ENCODE results near the gene CTNNA3. TPM values are rescaled to one million over a fixed set of nuclear protein-coding genes. Genes with fewer than 3 reads are reported as not detected.

Gene CTNNA3
- polyA plus RNA-seq, 1 donor from 2014 or later: 0.14 TPM

DNA sequence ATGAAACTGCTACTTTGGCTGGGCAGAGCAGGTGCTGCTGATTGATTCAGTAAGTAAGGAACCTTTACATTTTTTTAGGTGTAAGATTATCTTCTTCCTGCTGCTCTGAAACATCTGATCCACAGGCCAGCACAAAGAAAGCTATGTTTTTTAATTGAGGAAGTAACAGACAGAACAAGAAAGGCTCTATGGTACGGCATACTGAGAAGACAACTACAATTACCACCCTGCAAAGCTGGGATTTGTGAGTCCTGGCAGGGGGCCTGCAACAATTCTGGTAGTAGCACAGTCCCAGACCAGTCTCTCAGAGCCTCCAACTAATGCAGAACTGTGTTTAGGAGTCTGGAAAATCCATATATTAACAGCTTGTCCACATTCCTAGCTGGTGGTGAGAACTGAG lies 873.2 kb downstream of the CTNNA3 start:
- Histone ChIP-seq H2AFZ (ENCODE audit: low read depth, low read length) (no peak overlapping the region), H3K27me3 (ENCODE audit: insufficient read depth, low read depth, low read length) (no peaks in the 10 kb centered on the region), H3F3A (ENCODE audit: insufficient read depth, low read length, poor library complexity, severe bottlenecking) (peaks cover 3% of the 10 kb centered on the region), H3K79me2 (replicated peaks; ENCODE audit: insufficient read depth, low read length) (no peaks in the 10 kb centered on the region), H3K9ac (ENCODE audit: low read length) (no peak overlapping the region), H3K27ac (ENCODE audit: low read length) (no peak overlapping the region), H3K36me3 (ENCODE audit: insufficient read depth, low read length) (no peaks in the 10 kb centered on the region), H3K4me3 (ENCODE audit: low read length) (no peak overlapping the region), H3K9me2 (ENCODE audit: insufficient read depth, low read length) (no peaks in the 10 kb centered on the region), H4K20me1 (ENCODE audit: insufficient read depth) (no peaks in the 10 kb centered on the region), H3K9me3 (ENCODE audit: low read length) (no peaks in the 10 kb centered on the region), H3K4me2 (ENCODE audit: low read length) (no peak overlapping the region)
- TF ChIP-seq CTCF (IDR thresholded peaks at IDR 0.05; ENCODE audit: poor library complexity, severe bottlenecking) (no peak), EP300 (conservative IDR thresholded peaks at IDR 0.05; ENCODE audit: poor library complexity, severe bottlenecking) (no peak), RAD21 (conservative IDR thresholded peaks at IDR 0.05) (no peak), EZH2 (IDR thresholded peaks at IDR 0.05; ENCODE audit: borderline replicate concordance, insufficient read depth, low read length, poor library complexity, severe bottlenecking) (no peak), POLR2AphosphoS5 (IDR thresholded peaks at IDR 0.05) (no peak), TAF1 (IDR thresholded peaks at IDR 0.05; ENCODE audit: low read depth) (no peak), MXI1 (conservative IDR thresholded peaks at IDR 0.05; ENCODE audit: poor library complexity, severe bottlenecking) (no peak), SMC3 (conservative IDR thresholded peaks at IDR 0.05; ENCODE audit: poor library complexity) (no peak)
- TF ChIP-seq, protein P1, sequence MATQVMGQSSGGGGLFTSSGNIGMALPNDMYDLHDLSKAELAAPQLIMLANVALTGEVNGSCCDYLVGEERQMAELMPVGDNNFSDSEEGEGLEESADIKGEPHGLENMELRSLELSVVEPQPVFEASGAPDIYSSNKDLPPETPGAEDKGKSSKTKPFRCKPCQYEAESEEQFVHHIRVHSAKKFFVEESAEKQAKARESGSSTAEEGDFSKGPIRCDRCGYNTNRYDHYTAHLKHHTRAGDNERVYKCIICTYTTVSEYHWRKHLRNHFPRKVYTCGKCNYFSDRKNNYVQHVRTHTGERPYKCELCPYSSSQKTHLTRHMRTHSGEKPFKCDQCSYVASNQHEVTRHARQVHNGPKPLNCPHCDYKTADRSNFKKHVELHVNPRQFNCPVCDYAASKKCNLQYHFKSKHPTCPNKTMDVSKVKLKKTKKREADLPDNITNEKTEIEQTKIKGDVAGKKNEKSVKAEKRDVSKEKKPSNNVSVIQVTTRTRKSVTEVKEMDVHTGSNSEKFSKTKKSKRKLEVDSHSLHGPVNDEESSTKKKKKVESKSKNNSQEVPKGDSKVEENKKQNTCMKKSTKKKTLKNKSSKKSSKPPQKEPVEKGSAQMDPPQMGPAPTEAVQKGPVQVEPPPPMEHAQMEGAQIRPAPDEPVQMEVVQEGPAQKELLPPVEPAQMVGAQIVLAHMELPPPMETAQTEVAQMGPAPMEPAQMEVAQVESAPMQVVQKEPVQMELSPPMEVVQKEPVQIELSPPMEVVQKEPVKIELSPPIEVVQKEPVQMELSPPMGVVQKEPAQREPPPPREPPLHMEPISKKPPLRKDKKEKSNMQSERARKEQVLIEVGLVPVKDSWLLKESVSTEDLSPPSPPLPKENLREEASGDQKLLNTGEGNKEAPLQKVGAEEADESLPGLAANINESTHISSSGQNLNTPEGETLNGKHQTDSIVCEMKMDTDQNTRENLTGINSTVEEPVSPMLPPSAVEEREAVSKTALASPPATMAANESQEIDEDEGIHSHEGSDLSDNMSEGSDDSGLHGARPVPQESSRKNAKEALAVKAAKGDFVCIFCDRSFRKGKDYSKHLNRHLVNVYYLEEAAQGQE (IDR thresholded peaks at IDR 0.05; ENCODE audit: borderline replicate concordance): no peak

GRCh38 chr10:66819691-66820090 lies 876.3 kb downstream of the CTNNA3 start:
- no peak overlapping the region for H2AFZ ChIP-seq (ENCODE audit: low read depth, low read length)
- H3K4me3 ChIP-seq (ENCODE audit: low read length): no peak overlapping the region
- H3K9ac ChIP-seq (ENCODE audit: low read length): no peak overlapping the region
- peaks cover 3% of the 10 kb centered on the region for H3F3A ChIP-seq (ENCODE audit: insufficient read depth, low read length, poor library complexity, severe bottlenecking)
- no peaks in the 10 kb centered on the region for H3K79me2 ChIP-seq (replicated peaks; ENCODE audit: insufficient read depth, low read length)
- H3K36me3 ChIP-seq (ENCODE audit: insufficient read depth, low read length): no peaks in the 10 kb centered on the region
- no peaks in the 10 kb centered on the region for H3K9me2 ChIP-seq (ENCODE audit: insufficient read depth, low read length)
- H4K20me1 ChIP-seq (ENCODE audit: insufficient read depth): no peaks in the 10 kb centered on the region
- no peak overlapping the region for H3K27ac ChIP-seq (ENCODE audit: low read length)
- no peaks in the 10 kb centered on the region for H3K27me3 ChIP-seq (ENCODE audit: insufficient read depth, low read depth, low read length)
- no peak overlapping the region for H3K4me2 ChIP-seq (ENCODE audit: low read length)
- TF ChIP-seq EP300 (conservative IDR thresholded peaks at IDR 0.05; ENCODE audit: poor library complexity, severe bottlenecking) (no peak), CTCF (IDR thresholded peaks at IDR 0.05; ENCODE audit: poor library complexity, severe bottlenecking) (no peak), EZH2 (IDR thresholded peaks at IDR 0.05; ENCODE audit: borderline replicate concordance, insufficient read depth, low read length, poor library complexity, severe bottlenecking) (no peak), MXI1 (conservative IDR thresholded peaks at IDR 0.05; ENCODE audit: poor library complexity, severe bottlenecking) (no peak), POLR2AphosphoS5 (IDR thresholded peaks at IDR 0.05) (no peak), SMC3 (conservative IDR thresholded peaks at IDR 0.05; ENCODE audit: poor library complexity) (no peak), TAF1 (IDR thresholded peaks at IDR 0.05; ENCODE audit: low read depth) (no peak), RAD21 (conservative IDR thresholded peaks at IDR 0.05) (no peak)
- TF ChIP-seq, protein P1 (IDR thresholded peaks at IDR 0.05; ENCODE audit: borderline replicate concordance): no peak
- H3K9me3 ChIP-seq (ENCODE audit: low read length): no peaks in the 10 kb centered on the region
